Activated CD4-positive, alpha-beta T cell treated with anti-CD3 and anti-CD28 coated beads for 36 hours (primary cell): ENCODE results near the gene HRAS. TPM values are rescaled to one million over a fixed set of nuclear protein-coding genes. Genes with fewer than 3 reads are reported as not detected.
A peak's percentile ranks its signal among the peaks of the same experiment; 100 is the strongest.

ENCODE experiments used
- ATAC-seq: fragments of 200-7000 bp; cut with Tn5 transposase; one replicate; pipeline ENCODE4 v1.10.0; 2021; ENCODE audit warnings: mild to moderate bottlenecking, moderate library complexity
- CTCF ChIA-PET: fragments of 350-600 bp; sonication (Branson Sonifier 250); formaldehyde crosslinking; loops from one replicate; lab custom pipeline; 2021; ENCODE audit warnings: antibody characterized with exemption; lab: Charles Lee
- POLR2A ChIA-PET: fragments of 350-600 bp; sonication (Branson Sonifier 250); formaldehyde crosslinking; loops from one replicate; lab custom pipeline; 2021; ENCODE audit warnings: antibody characterized with exemption, inconsistent platforms; lab: Charles Lee
- DNase-seq: peaks from one replicate; pipeline ENCODE4 v3.0.0-alpha.2; 2020
- H3K27ac Mint-ChIP-seq: one replicate; pipeline ENCODE4 v1.8.0; 2021; ENCODE audit warnings: mixed read lengths
- H3K27me3 Mint-ChIP-seq: one replicate; pipeline ENCODE4 v1.8.0; 2021; ENCODE audit warnings: mixed read lengths
- H3K36me3 Mint-ChIP-seq: one replicate; pipeline ENCODE4 v1.8.0; 2021; ENCODE audit warnings: low read depth, mixed read lengths
- H3K4me1 Mint-ChIP-seq: one replicate; pipeline ENCODE4 v1.8.0; 2021; ENCODE audit warnings: mixed read lengths
- H3K4me3 Mint-ChIP-seq: one replicate; pipeline ENCODE4 v1.8.0; 2021; ENCODE audit warnings: mild to moderate bottlenecking, moderate library complexity, mixed read lengths
- H3K9me3 Mint-ChIP-seq: one replicate; pipeline ENCODE4 v1.8.0; 2021; ENCODE audit warnings: low read depth, mixed read lengths
- intact Hi-C, 2 experiments: fragments of 100-400 bp; cut with DNase I in 1 of 2; cut with micrococcal nuclease in 1 of 2; formaldehyde crosslinking; loops; one replicate each; pipeline versions ENCODE4 v1.14.2 to v1.15.1; 2022 to 2024; cut with DNase I, micrococcal nuclease
- total RNA-seq, 2 experiments: library from RNA; stranded (reverse); gene quantifications; one replicate each; pipeline ENCODE4 v1.2.3, GENCODE V29; 2021

The HRAS gene
- total RNA-seq, 2 experiments from 2014 or later = 26.8 to 41.9 TPM

GRCh38 chr11:497565-498296 lies 37.6 kb downstream of the HRAS start:
- DNase-seq (no peak), ATAC-seq (no peak)
- Mint-ChIP-seq H3K4me1 (no peaks in the 10 kb centered on the region), H3K36me3 (peaks cover 39% of the 10 kb centered on the region), H3K27ac (peak overlapping the region; percentile 31), H3K9me3 (no peaks in the 10 kb centered on the region), H3K4me3 (no peak overlapping the region), H3K27me3 (no peaks in the 10 kb centered on the region)
- ChIA-PET CTCF (interaction anchor here (0.8 kb wide), 1 partner anchor 196 kb away, joined by 3 read pairs; no protein-coding TSS in a partner anchor), POLR2A (no interaction called here)
- intact Hi-C loops = no loop called here

GRCh38 chr11:496834-497564 lies 38.4 kb downstream of the HRAS start:
- H3K27ac Mint-ChIP-seq = peak overlapping the region; percentile 60
- POLR2A ChIA-PET = no interaction called here
- no peaks in the 10 kb centered on the region for H3K9me3 Mint-ChIP-seq
- intact Hi-C loops = no loop called here
- DNase-seq (no peak), ATAC-seq (no peak)
- no peaks in the 10 kb centered on the region for H3K4me1 Mint-ChIP-seq
- H3K4me3 Mint-ChIP-seq = no peak overlapping the region
- CTCF ChIA-PET = no interaction called here
- H3K27me3 Mint-ChIP-seq = no peaks in the 10 kb centered on the region
- peaks cover 39% of the 10 kb centered on the region for H3K36me3 Mint-ChIP-seq

- intact Hi-C loops = no loop called here
- CTCF ChIA-PET = no interaction called here
- H3K4me3 Mint-ChIP-seq = no peak overlapping the region
These were observed 39.8 kb downstream of the HRAS start for GRCh38 chr11:495537-495931.

GRCh38 chr11:494761-495536 lies 40.4 kb downstream of the HRAS start:
- no peaks in the 10 kb centered on the region for H3K9me3 Mint-ChIP-seq
- no peaks in the 10 kb centered on the region for H3K4me1 Mint-ChIP-seq
- H3K4me3 Mint-ChIP-seq = no peak overlapping the region
- ATAC-seq = no peak
- intact Hi-C loops = no loop called here
- POLR2A ChIA-PET = interaction anchor here (0.6 kb wide), 1 partner anchor 172 kb away, joined by 3 read pairs; no protein-coding TSS in a partner anchor
- H3K36me3 Mint-ChIP-seq = peaks cover 30% of the 10 kb centered on the region
- no peaks in the 10 kb centered on the region for H3K27me3 Mint-ChIP-seq
- DNase-seq = no peak
- CTCF ChIA-PET = no interaction called here
- H3K27ac Mint-ChIP-seq = no peak overlapping the region

More at GRCh38 chr11:495537-495931, 39.8 kb downstream of the HRAS start:
- ATAC-seq = no peak
- DNase-seq = no peak
- Mint-ChIP-seq H3K4me1 (no peaks in the 10 kb centered on the region), H3K36me3 (peaks cover 34% of the 10 kb centered on the region), H3K9me3 (no peaks in the 10 kb centered on the region), H3K27me3 (no peaks in the 10 kb centered on the region), H3K27ac (no peak overlapping the region)
- POLR2A ChIA-PET = interaction anchor here (0.6 kb wide), 1 partner anchor 173 kb away, joined by 3 read pairs; no protein-coding TSS in a partner anchor

GRCh38 chr11:492427-493226 lies 42.7 kb downstream of the HRAS start:
- CTCF ChIA-PET = interaction anchor here (0.8 to 1.1 kb wide), 2 partner anchors 28 to 241 kb away, joined by 3 to 4 read pairs; no protein-coding TSS in a partner anchor
- DNase-seq = no peak
- no peak for ATAC-seq
- peaks cover 18% of the 10 kb centered on the region for H3K36me3 Mint-ChIP-seq
- intact Hi-C loops = no loop called here
- POLR2A ChIA-PET = no interaction called here
- no peaks in the 10 kb centered on the region for H3K27me3 Mint-ChIP-seq
- no peak overlapping the region for H3K4me3 Mint-ChIP-seq
- no peak overlapping the region for H3K27ac Mint-ChIP-seq
- no peaks in the 10 kb centered on the region for H3K4me1 Mint-ChIP-seq
- no peaks in the 10 kb centered on the region for H3K9me3 Mint-ChIP-seq

- POLR2A ChIA-PET = no interaction called here
These were observed 44.0 kb downstream of the HRAS start for GRCh38 chr11:491358-491757.

GRCh38 chr11:490930-491260 lies 44.5 kb downstream of the HRAS start:
- no peak for DNase-seq
- H3K4me3 Mint-ChIP-seq = no peak overlapping the region
- ATAC-seq = no peak
- intact Hi-C loops = no loop called here
- H3K9me3 Mint-ChIP-seq = no peaks in the 10 kb centered on the region
- no peaks in the 10 kb centered on the region for H3K27me3 Mint-ChIP-seq
- POLR2A ChIA-PET = no interaction called here
- H3K27ac Mint-ChIP-seq = no peak overlapping the region
- H3K4me1 Mint-ChIP-seq = no peaks in the 10 kb centered on the region
- peaks cover 7% of the 10 kb centered on the region for H3K36me3 Mint-ChIP-seq
- CTCF ChIA-PET = no interaction called here

More at GRCh38 chr11:491358-491757, 44.0 kb downstream of the HRAS start:
- no peaks in the 10 kb centered on the region for H3K9me3 Mint-ChIP-seq
- H3K27me3 Mint-ChIP-seq = no peaks in the 10 kb centered on the region
- ATAC-seq = no peak
- no peak for DNase-seq
- H3K4me3 Mint-ChIP-seq = no peak overlapping the region
- peaks cover 9% of the 10 kb centered on the region for H3K36me3 Mint-ChIP-seq
- H3K4me1 Mint-ChIP-seq = no peaks in the 10 kb centered on the region
- no peak overlapping the region for H3K27ac Mint-ChIP-seq
- CTCF ChIA-PET = no interaction called here
- intact Hi-C loops = no loop called here

GRCh38 chr11:490186-490929 lies 45.0 kb downstream of the HRAS start:
- DNase-seq (no peak), ATAC-seq (no peak)
- Mint-ChIP-seq H3K27me3 (no peaks in the 10 kb centered on the region), H3K9me3 (no peaks in the 10 kb centered on the region), H3K36me3 (peaks cover 4% of the 10 kb centered on the region), H3K27ac (no peak overlapping the region), H3K4me3 (no peak overlapping the region), H3K4me1 (no peaks in the 10 kb centered on the region)
- CTCF ChIA-PET = no interaction called here
- POLR2A ChIA-PET = no interaction called here
- intact Hi-C loops = no loop called here

- intact Hi-C loops = no loop called here
- Mint-ChIP-seq H3K27ac (no peak overlapping the region), H3K27me3 (no peaks in the 10 kb centered on the region), H3K4me3 (no peak overlapping the region), H3K9me3 (no peaks in the 10 kb centered on the region), H3K36me3 (peaks cover 2% of the 10 kb centered on the region), H3K4me1 (no peaks in the 10 kb centered on the region)
- no peak for ATAC-seq
- ChIA-PET POLR2A (no interaction called here), CTCF (no interaction called here)
- DNase-seq = no peak
These were observed 45.7 kb downstream of the HRAS start for GRCh38 chr11:489610-490185.

- Mint-ChIP-seq H3K4me1 (no peaks in the 10 kb centered on the region), H3K9me3 (no peaks in the 10 kb centered on the region), H3K36me3 (no peaks in the 10 kb centered on the region), H3K27ac (no peak overlapping the region), H3K27me3 (no peaks in the 10 kb centered on the region), H3K4me3 (no peak overlapping the region)
- DNase-seq (no peak), ATAC-seq (no peak)
- POLR2A ChIA-PET = no interaction called here
- CTCF ChIA-PET = no interaction called here
- intact Hi-C loops = no loop called here
These were observed 46.4 kb downstream of the HRAS start for GRCh38 chr11:488992-489391.
